C4-2B (cell line): ENCODE measurements around the gene NME7.

Source experiments
- CTCF ChIP-seq: fragments of 450-650 bp; conservative IDR thresholded peaks from 2 replicates; pipeline ENCODE4 v1.5.1; 2017; ENCODE audit warnings: mild to moderate bottlenecking
- ZFX ChIP-seq: fragments of 450-650 bp; IDR thresholded peaks from 2 replicates; pipeline ENCODE4 v1.6.1; 2017

- TF ChIP-seq CTCF (no peak), ZFX (no peak)
Observed at GRCh38 chr1:169130683-169131082, 236.9 kb downstream of the NME7 start.
